Duodenal mucosa (tissue), 2 donors: ENCODE measurements around the gene TSPOAP1.
"Not testable (repeated sequence)": the region's sequence is repeated elsewhere in the genome, so short reads cannot be mapped to it uniquely, and the experiment has no call there.

Experiments
- H3K27ac ChIP-seq: one replicate; pipeline ENCODE4 v1.7.0; 2013; ENCODE audit warnings: low read depth, low read length
- H3K27me3 ChIP-seq, 2 donors: one replicate each; pipeline ENCODE4 v1.7.0; 2013; ENCODE audit warnings: low read length in 2 of 2, control low read depth in 1 of 2; ENCODE audit not compliant: insufficient read depth in 2 of 2, control insufficient read depth in 1 of 2
- H3K36me3 ChIP-seq, 2 donors: one replicate each; pipeline ENCODE4 v1.7.0; 2013; ENCODE audit warnings: low read length in 2 of 2, control low read depth in 1 of 2; ENCODE audit not compliant: insufficient read depth in 2 of 2, control insufficient read depth in 1 of 2
- H3K4me1 ChIP-seq, 2 donors: one replicate each; pipeline ENCODE4 v1.7.0; 2013; ENCODE audit warnings: low read length in 2 of 2, control low read depth in 1 of 2; ENCODE audit not compliant: insufficient read depth in 2 of 2, control insufficient read depth in 1 of 2
- H3K4me3 ChIP-seq, 2 donors: one replicate each; pipeline ENCODE4 v1.7.0; 2013; ENCODE audit warnings: low read length in 2 of 2, low read depth in 1 of 2
- H3K9ac ChIP-seq, 2 donors: one replicate each; pipeline ENCODE4 v1.7.0; 2013; ENCODE audit warnings: low read length in 2 of 2, low read depth in 1 of 2
- H3K9me3 ChIP-seq, 2 donors: one replicate each; pipeline ENCODE4 v1.7.0; 2013; ENCODE audit warnings: low read length in 2 of 2, control low read depth in 1 of 2; ENCODE audit not compliant: control insufficient read depth in 1 of 2

TSPOAP1 gene

DNA sequence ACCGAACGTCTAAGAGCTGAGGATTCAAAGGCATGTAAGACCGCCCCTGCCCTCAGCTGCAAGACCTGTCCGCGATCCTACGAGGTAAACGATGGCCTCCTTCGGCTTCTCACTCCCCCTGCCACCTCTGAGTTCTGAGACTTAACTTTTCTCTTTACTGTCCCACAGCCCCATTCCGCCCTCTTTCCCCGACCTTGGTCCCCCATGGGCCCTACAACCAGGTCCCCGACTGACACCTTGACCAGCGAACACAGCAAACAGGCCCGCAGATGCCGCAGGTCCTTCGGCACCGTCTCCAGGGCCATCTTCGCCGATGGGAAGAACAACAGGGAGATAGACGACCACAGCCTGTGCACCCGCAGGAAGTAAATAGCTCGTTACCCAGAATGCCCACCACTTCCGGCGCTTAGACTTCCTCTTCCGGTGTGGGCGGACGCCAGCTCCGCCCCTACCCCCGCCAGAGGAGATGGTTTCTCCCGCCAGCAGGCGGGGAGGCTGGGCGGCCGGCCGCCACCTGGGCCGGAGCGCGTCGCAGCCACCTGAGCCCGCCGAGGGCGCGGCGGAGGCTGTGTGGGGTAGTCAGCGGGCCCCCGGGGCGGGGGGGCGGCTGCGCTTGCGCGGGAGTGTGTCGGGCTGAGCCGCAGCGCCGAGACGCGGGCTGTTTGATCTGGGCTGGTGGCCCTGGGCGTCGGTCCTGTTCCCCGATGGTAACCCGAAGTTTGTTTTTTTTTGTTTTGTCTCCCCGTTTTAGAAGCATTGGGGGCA lies 23.4 kb upstream of the TSPOAP1 start, which contains the start of gene SUPT4H1:
Gene SUPT4H1 (minus strand): TSS at position 371 of the 765 bp plus-strand sequence. CDS start 66 bp downstream, at position 305.
- Histone ChIP-seq H3K4me1 (peaks cover 21 to 30% of the 10 kb centered on the region in 2 donors), H3K27ac (peak within 1 kb of the TSS; percentile 85), H3K9ac (peak within 1 kb of the TSS; percentile 95 to 96), H3K27me3 (no peaks in the 10 kb centered on the region), H3K9me3 (no peaks in the 10 kb centered on the region), H3K4me3 (peak within 1 kb of the TSS; percentile 91 to 97), H3K36me3 (peaks cover 26 to 57% of the 10 kb centered on the region in 2 donors)

DNA sequence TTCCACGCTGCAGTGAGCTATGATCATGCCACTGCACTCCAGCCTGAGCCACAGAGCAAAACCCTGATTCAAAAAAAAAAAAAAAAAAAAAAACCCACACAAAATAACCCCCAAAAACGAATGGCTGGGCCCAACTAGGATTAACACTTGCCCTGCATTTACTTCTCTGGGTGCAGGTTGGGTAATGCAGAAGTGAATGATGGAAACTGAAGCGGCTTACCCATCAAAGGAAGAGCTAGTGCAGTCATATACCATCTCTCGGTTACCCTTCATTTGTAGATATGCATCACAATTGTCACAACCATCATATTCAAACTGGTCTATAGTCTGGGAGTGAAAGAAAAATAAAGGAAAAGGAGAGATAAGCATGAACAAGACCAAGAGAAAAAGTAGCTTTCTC lies 22.6 kb upstream of the TSPOAP1 start:
- Histone ChIP-seq H3K27ac (no peak overlapping the region), H3K36me3 (peaks cover 31 to 63% of the 10 kb centered on the region in 2 donors), H3K4me3 (peak overlapping the region; percentile 91 to 97), H3K9ac (peak overlapping the region; percentile 88 to 96), H3K27me3 (no peaks in the 10 kb centered on the region), H3K9me3 (no peaks in the 10 kb centered on the region), H3K4me1 (peaks cover 21 to 30% of the 10 kb centered on the region in 2 donors)

DNA sequence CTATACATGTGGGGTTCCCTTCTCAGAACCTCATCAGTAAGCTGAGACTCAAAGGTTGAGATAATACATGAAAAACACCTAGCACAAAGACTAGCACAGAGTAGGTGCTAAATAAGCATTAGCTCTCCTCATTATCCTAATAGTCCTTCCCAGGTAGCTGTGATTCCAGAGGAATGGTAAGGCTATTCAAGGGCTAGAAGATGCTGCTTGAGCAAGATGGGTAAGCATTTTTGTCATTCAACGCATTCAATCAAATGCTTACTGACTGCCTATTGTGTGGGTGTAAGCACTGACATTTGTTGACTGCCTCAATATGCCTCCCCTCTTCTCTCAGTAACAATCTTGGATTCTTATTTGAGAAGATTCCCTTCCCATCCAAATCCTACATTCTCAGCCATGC lies 19.4 kb upstream of the TSPOAP1 start:
- Histone ChIP-seq H3K9ac (no peak overlapping the region), H3K9me3 (no peaks in the 10 kb centered on the region), H3K27me3 (no peaks in the 10 kb centered on the region), H3K4me1 (peaks cover 26 to 35% of the 10 kb centered on the region in 2 donors), H3K36me3 (peaks cover 57 to 66% of the 10 kb centered on the region in 2 donors), H3K4me3 (no peak overlapping the region), H3K27ac (no peak overlapping the region)

DNA sequence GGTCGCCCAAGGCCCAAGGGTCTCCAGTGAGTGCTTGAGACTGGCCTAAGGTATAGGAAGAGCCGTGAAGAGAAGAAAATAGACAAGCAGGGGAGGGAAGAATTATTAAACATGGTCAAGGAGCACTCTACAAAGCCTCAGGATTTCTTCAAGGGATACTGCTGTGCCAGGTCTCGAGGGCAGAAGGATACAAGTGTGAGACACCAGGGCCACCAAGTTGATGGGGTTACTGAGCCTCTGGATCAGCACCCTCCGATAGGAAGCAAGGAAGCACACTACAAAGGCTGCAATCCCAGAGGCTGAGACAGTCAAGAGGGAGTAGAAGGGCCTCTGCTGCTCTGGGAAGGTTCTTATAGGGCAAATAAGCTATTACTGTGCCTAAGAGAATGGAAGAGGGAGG lies 16.9 kb upstream of the TSPOAP1 start:
- H3K4me1 ChIP-seq, result peaks cover 13 to 19% of the 10 kb centered on the region in 2 donors
- no peak overlapping the region for H3K9ac ChIP-seq
- peaks cover 57 to 66% of the 10 kb centered on the region in 2 donors for H3K36me3 ChIP-seq
- H3K27ac ChIP-seq, result no peak overlapping the region
- no peaks in the 10 kb centered on the region for H3K27me3 ChIP-seq
- H3K9me3 ChIP-seq, result no peaks in the 10 kb centered on the region
- no peak overlapping the region for H3K4me3 ChIP-seq

DNA sequence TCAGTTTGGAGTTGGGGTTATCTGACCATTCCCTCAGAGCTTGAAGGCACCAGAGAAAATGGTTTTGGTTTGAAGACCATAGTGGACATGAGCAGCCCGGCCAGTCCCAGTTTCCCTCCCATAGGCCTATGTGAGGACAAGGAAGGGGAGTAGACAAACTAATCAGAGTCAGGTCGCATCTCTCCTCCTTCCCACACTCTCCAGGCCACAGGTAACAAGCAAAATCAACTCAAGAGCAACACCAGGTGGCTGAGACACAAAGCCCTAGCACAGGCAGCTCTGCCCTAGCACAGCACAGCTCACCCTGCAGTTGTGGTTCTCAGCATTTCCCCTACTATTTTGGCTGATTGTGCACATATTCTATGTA lies 16.2 kb upstream of the TSPOAP1 start:
- no peaks in the 10 kb centered on the region for H3K27me3 ChIP-seq
- peak overlapping the region; percentile 19 to 31 for H3K4me3 ChIP-seq

DNA sequence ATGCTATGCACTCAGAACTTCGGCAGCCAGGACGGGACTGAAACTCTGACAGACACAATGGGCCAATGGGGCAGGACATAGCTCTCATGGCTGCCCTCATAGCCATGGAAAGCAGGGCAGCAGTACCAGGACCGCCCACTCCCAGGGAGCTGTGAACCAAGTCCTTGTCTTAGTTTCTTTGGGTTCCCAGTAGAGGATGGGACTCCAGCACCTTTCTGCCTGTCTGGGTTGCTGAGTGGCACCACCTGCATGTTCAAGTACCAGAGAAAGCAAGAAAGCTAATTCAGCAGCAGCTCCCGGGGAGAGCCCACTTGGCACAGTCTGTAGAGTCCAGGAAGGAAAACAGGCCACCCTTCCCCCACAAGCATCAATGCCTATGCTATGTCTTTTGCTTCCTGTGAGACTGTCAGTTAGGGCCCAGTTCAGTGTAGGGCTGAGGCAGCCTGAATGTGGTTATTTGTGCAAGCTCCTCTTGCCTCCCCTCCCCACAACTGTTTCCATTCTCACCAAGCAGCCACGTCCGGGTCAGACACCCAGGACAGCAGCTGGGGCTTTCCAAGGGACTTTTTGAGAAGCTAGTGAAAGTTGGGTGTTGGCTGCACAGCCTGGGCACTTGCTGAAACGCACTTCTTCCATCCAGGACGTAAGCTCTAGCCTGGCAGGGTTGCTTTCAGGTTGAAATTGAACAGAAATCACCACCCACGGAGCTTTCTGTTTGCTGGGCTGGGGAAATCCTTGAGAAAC lies 15.6 kb upstream of the TSPOAP1 start:
- H3K27me3 ChIP-seq, result no peaks in the 10 kb centered on the region
- peak overlapping the region; percentile 36 to 46 for H3K4me3 ChIP-seq
- peak overlapping the region; percentile 10 to 39 for H3K9ac ChIP-seq
- peak overlapping the region; percentile 49 for H3K27ac ChIP-seq
- peaks cover 52 to 59% of the 10 kb centered on the region in 2 donors for H3K36me3 ChIP-seq
- H3K4me1 ChIP-seq, result peaks cover 21 to 29% of the 10 kb centered on the region in 2 donors
- H3K9me3 ChIP-seq, result no peaks in the 10 kb centered on the region

More for the DNA sequence above, 16.2 kb upstream of the TSPOAP1 start:
- Histone ChIP-seq H3K4me1 (peaks cover 16 to 26% of the 10 kb centered on the region in 2 donors), H3K27ac (no peak overlapping the region), H3K36me3 (peaks cover 57 to 64% of the 10 kb centered on the region in 2 donors), H3K9ac (no peak overlapping the region), H3K9me3 (no peaks in the 10 kb centered on the region)

DNA sequence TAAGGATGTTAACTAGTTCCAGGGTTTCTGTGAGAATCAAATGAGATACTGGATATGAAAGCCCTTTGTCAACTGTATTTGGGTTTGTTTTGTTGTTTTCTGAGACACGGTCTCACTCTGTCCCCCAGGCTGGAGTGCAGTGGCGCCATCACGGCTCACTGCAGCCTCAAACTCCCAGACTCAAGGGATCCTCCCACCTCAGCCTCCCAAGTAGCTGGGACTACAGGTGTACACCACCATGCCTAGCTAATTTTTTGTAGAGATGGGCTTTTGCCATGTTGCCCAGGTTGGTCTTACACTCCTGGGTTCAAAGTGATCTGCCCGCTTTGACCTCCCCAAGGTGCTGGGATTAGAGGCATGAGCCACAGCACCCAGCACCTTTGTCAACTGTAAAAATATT lies 14.5 kb upstream of the TSPOAP1 start:
- Histone ChIP-seq H3K4me3 (no peak overlapping the region), H3K4me1 (peaks cover 32 to 40% of the 10 kb centered on the region in 2 donors), H3K9me3 (no peaks in the 10 kb centered on the region), H3K27me3 (no peaks in the 10 kb centered on the region), H3K9ac (no peak overlapping the region), H3K27ac (no peak overlapping the region), H3K36me3 (peaks cover 42 to 48% of the 10 kb centered on the region in 2 donors)

DNA sequence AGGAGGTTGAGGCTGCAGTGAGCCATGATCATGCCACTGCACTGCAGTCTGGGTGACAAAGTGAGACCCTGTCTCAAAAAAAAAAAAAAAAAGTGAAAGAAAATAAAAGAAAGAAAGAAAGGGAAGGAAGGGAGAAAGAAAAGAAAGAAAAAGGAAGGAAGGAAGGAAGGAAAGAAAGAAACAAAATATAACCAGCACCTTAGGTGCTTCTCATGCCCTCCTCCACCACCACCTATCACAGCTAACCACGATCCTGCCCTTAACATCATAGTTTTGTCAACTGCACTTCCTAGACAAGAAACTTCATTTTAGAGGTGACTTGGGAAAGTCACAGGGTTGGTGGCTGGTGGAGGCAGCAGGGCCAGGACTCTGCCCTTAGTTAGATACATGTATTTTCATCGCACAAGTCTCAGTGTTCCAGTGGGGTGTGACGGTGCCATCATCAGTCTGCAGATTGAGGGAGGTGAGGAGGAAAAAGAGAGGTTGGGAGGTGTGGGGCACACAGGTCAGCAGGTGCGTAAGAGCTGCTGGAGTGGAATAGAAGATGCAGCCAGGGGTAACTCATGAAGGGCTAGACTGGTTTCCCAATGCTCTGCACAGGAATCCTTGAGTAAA lies 13.4 kb upstream of the TSPOAP1 start:
- H3K27ac ChIP-seq, result no peak overlapping the region
- H3K9me3 ChIP-seq, result no peaks in the 10 kb centered on the region
- no peaks in the 10 kb centered on the region for H3K27me3 ChIP-seq
- H3K4me1 ChIP-seq, result peaks cover 40 to 45% of the 10 kb centered on the region in 2 donors
- peaks cover 30 to 36% of the 10 kb centered on the region in 2 donors for H3K36me3 ChIP-seq
- no peak overlapping the region for H3K9ac ChIP-seq
- H3K4me3 ChIP-seq, result no peak overlapping the region

DNA sequence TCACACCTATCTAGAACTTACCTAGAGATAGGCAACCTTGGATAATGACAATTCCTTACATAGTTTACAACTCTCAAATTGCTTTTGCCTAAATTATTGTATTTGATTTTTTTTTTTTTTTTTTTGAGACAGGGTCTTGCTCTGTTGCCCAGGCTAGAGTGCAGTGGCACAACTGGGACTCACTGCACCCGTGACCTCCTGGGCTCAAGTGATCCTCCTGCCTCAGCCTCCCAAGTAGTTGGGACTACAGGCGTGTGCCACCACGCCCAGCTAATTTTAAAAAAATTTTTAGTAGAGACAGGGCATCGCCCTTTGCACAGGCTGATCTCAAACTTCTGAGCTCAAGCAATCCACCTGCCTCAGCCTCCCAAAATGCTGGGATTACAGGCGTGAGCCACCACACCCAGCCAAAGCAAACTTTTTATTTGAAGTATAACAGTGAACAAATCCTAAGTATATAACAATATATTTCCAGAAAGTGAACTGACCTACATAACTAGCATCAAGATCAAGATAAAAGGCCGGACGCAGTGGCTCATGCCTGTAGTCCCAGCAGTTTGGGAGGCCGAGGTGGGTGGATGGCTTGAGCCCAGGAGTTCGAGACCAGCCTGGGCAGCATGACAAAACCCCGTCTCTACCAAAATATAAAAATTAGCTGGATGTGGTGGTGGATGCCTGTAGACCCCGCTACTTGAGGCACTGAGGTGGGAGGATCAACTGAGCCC lies 12.7 kb upstream of the TSPOAP1 start:
- H3K4me1 ChIP-seq, result peaks cover 47 to 51% of the 10 kb centered on the region in 2 donors
- peaks cover 26 to 29% of the 10 kb centered on the region in 2 donors for H3K36me3 ChIP-seq
- H3K27me3 ChIP-seq, H3K9ac ChIP-seq, H3K4me3 ChIP-seq, H3K27ac ChIP-seq, H3K9me3 ChIP-seq: not testable (repeated sequence)
